Retina (tissue), 1 donor: ENCODE data around the gene CXXC5.

Experiments used
- DNase-seq: peaks from one replicate; pipeline ENCODE4 v3.0.0-alpha.2; 2016

Gene CXXC5

GRCh38 chr5:139638736-139639618 lies 9.2 kb upstream of the CXXC5 start:
- peak; percentile 78 for DNase-seq

- DNase-seq, result peak; percentile 29
These were observed 8.3 kb upstream of the CXXC5 start for GRCh38 chr5:139639619-139640380.

- peak; percentile 12 for DNase-seq
These were observed 7.6 kb upstream of the CXXC5 start for GRCh38 chr5:139640421-139641115.

- DNase-seq, result peak; percentile 9
These were observed 6.8 kb upstream of the CXXC5 start for GRCh38 chr5:139641116-139642080.

- no peak for DNase-seq
These were observed 5.9 kb upstream of the CXXC5 start for GRCh38 chr5:139642213-139642612.

GRCh38 chr5:139642891-139643871 lies 5.0 kb upstream of the CXXC5 start:
- DNase-seq, result peak; percentile 22

GRCh38 chr5:139644001-139644456 lies 4.1 kb upstream of the CXXC5 start:
- DNase-seq, result no peak

- peak; percentile 4 for DNase-seq
These were observed 3.3 kb upstream of the CXXC5 start for GRCh38 chr5:139644646-139645429.

GRCh38 chr5:139645430-139645871 lies 2.7 kb upstream of the CXXC5 start:
- DNase-seq, result no peak

GRCh38 chr5:139646111-139646510 lies 2.0 kb upstream of the CXXC5 start:
- no peak for DNase-seq

- DNase-seq, result peak; percentile 76
These were observed 1.1 kb upstream of the CXXC5 start for GRCh38 chr5:139646912-139647505.

- peak; percentile 81 for DNase-seq
These were observed 494 bp upstream of the CXXC5 start for GRCh38 chr5:139647506-139648204.

- peak; percentile 72 for DNase-seq
These were observed 1.2 kb downstream of the CXXC5 start for GRCh38 chr5:139649082-139649991.

- peak; percentile 73 for DNase-seq
These were observed 2.0 kb downstream of the CXXC5 start for GRCh38 chr5:139650031-139650688.

GRCh38 chr5:139650689-139651042 lies 2.5 kb downstream of the CXXC5 start:
- DNase-seq, result peak; percentile 68

- peak; percentile 67 for DNase-seq
These were observed 3.1 kb downstream of the CXXC5 start for GRCh38 chr5:139651043-139651834.
